M059J (cell line): Measurements from ENCODE around the gene NEUROD4. TPM values are rescaled to one million over a fixed set of nuclear protein-coding genes. Genes with fewer than 3 reads are reported as not detected.
A peak's percentile ranks its signal among the peaks of the same experiment; 100 is the strongest.

ENCODE experiments used
- DNase-seq: peaks from one replicate; pipeline ENCODE4 v3.0.0-alpha.2; 2012; ENCODE audit warnings: low read depth
- total RNA-seq: library from RNA; depleted of rRNA; stranded (reverse); fragments of >200 nt; shearing (Covaris generic); gene quantifications from 2 replicates; pipeline ENCODE4 v1.2.3, GENCODE V29; 2014; rRNA removed

Gene NEUROD4
- total RNA-seq, 1 experiment from 2014 or later, result not detected

DNA sequence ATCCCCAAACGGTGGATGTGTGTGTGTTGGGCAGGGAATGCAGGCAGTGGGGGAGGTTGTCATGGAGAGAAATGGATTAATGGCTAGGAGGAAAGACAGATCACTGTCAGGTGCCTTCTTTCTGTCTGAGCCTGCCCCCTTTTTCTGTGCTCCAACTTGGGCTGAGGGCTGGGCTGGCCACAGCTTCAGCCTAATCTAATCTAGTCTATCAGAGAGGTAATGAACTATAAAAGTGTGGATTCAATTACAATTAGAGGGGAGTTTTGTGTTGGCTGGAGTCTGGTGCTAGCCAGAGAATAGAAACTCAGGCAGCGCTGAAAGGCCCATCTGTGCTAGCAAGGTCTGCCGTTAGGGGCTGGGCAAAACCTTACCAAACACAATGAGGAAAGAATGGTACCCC is 41.2 kb downstream of the NEUROD4 start:
- no peak for DNase-seq

- DNase-seq, result no peak
Measured at GRCh38 chr12:55063291-55063690, 43.5 kb downstream of the NEUROD4 start.

- no peak for DNase-seq
Measured at GRCh38 chr12:55065535-55065934, 45.8 kb downstream of the NEUROD4 start.

- DNase-seq, result no peak
Measured at GRCh38 chr12:55067701-55068100, 47.9 kb downstream of the NEUROD4 start.

DNA sequence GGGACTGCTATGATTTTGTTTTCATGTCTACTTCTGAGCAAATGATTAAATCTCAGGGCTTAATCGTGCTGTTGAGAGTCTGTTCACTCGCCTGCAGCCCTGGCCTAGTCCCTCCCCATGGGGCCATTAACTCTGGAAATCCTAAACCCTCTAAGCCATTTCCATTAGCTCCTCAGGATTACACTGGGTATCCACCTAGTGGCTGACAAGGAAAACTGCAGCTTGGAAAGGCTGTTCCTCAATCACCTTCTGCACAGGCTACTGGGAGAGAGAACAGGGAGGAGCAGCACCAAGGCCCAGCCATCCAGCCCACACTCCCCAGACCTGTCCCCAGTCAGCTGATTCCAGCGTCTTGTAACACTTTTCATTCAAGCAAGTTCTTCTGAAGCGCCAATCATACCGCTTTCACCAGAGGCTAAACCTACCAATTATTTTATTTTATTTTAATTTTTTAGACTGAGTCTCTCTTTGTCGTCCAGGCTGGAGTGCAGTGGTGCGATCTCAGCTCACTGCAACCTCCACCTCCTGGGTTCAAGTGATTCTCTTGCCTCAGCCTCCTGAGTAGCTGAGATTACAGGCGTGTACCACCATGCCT is 48.7 kb downstream of the NEUROD4 start:
- peak; percentile 41 for DNase-seq

GRCh38 chr12:55072083-55072482 is 52.3 kb downstream of the NEUROD4 start:
- DNase-seq, result peak; percentile 24

DNA sequence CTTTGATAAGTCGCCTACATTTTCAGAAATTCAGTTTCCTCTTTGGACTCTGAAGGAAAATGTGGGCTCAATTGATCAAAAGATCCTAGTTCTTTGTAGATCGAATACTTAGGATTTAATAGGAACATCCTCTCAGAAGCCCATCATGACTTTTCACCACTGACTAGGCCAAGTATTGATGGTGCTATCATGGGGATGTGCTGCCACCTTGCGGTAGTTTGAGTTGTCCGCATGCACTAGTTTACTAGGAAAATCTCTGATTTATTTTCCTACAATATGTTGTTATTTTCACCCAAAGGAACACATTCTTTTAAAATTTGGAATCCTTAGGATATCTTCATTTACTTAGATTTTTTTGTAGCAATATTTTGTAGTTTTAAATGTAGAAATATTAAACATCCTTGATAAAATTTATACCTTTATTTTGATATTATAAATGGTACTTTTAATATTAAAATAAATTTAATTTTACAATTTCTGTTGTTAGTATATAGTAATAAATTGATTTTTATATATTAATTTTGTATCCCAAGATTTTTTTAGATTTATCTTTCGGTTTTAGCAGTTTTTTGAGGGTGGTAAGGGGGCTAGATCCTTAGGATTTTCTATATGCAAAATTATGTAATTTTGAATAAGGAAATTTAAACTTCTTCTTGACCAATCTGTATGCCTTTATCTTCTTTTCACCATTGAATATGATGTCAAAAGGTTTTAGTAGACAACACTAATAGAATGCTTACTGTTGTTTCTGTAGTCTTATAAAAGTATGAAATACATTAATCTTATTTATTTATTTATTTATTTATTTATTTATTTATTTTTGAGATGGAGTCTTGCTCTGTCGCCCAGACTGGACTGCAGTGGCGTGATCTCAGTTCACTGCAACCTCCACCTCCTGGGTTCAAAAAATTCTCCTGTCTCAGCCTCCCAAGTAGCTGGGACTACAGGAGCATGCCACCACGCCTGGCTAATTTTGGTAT is 53.6 kb downstream of the NEUROD4 start:
- peak; percentile 57 for DNase-seq

DNA sequence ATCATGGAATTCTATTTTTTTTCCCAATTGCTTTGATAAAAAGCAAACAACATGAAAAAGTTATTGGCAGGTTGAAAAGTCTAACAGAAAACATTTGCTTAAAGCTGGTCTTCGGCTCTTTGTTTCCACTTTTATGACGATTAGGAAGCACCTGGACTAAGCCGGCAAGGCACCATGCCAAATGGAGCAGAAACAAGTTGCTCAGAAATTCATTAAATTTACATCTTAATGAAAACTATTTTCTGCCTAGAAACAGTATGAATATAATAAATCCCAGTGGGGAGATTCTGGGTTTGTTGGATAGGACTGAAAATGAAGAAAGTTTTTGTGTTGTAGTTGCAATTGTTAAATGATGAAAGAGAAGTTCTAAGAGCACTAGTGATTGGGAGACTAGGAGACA is 55.0 kb downstream of the NEUROD4 start:
- DNase-seq, result no peak

Other genes starting within 250 kb of the NEUROD4 start
- not detected in 2 replicates for gene MUCL1, start 165.5 kb upstream of the NEUROD4 start, total RNA-seq
- gene TESPA1, start 35.2 kb upstream of the NEUROD4 start, total RNA-seq, result 1.5 and 2.1 TPM in 2 replicates
- not detected in 2 replicates for gene OR9K2, start 106.4 kb downstream of the NEUROD4 start, total RNA-seq
- gene OR10A7, start 201.1 kb downstream of the NEUROD4 start, total RNA-seq, result not detected in 2 replicates
- not detected in 2 replicates for gene OR6C74, start 224.6 kb downstream of the NEUROD4 start, total RNA-seq